Left ventricle myocardium superior (tissue), 1 donor: Measurements from ENCODE around the gene TXNDC12. TPM values are rescaled to one million over a fixed set of nuclear protein-coding genes. Genes with fewer than 3 reads are reported as not detected.
A peak's percentile ranks its signal among the peaks of the same experiment; 100 is the strongest.
"Not testable (repeated sequence)": the region's sequence is repeated elsewhere in the genome, so short reads cannot be mapped to it uniquely, and the experiment has no call there.

Experiments
- ATAC-seq: fragments of 200-7000 bp; cut with Tn5 transposase; one replicate; pipeline ENCODE4 v1.9.1; 2020; ENCODE audit warnings: mild to moderate bottlenecking, moderate library complexity
- DNase-seq: peaks from one replicate; pipeline ENCODE4 v3.0.0-alpha.2; 2020
- intact Hi-C: fragments of 100-400 bp; cut with micrococcal nuclease; formaldehyde crosslinking; loops from one replicate; pipeline ENCODE4 v1.11.0; 2022
- total RNA-seq: library from RNA; stranded (reverse); fragmentation: NEBNext Ultra II Directional; extraction: Animal tissue kit (Norgen Biotek cat#: 25700); gene quantifications from one replicate; pipeline ENCODE4 v1.2.1, GENCODE V29; 2021
- donor health status: DM: no; HTN: yes; CAD: no; lungs with severe emphysema.

Gene TXNDC12
- total RNA-seq, 1 donor from 2014 or later = 18.5 TPM

GRCh38 chr1:52006081-52006553 lies 48.9 kb downstream of the TXNDC12 start:
- intact Hi-C loops, ATAC-seq, DNase-seq: not testable (repeated sequence)

- intact Hi-C loops, DNase-seq: not testable (repeated sequence)
Measured at GRCh38 chr1:52005548-52005947, 49.4 kb downstream of the TXNDC12 start.

GRCh38 chr1:52003877-52004276 lies 51.1 kb downstream of the TXNDC12 start:
- intact Hi-C loops = loop anchor here (5.0 kb wide), 1 partner anchor 107 kb away; no protein-coding TSS in a partner anchor
- ATAC-seq (no peak), DNase-seq (no peak)

More at GRCh38 chr1:52005548-52005947, 49.4 kb downstream of the TXNDC12 start:
- ATAC-seq = not testable (repeated sequence)

- no peak for DNase-seq
- ATAC-seq = peak; percentile 88
- intact Hi-C loops = loop anchor here (5.0 kb wide), 1 partner anchor 105 kb away; no protein-coding TSS in a partner anchor
Measured at GRCh38 chr1:52002038-52002917, 52.7 kb downstream of the TXNDC12 start.

GRCh38 chr1:51998701-51999100 lies 56.3 kb downstream of the TXNDC12 start:
- ATAC-seq = no peak
- intact Hi-C loops = no loop called here

DNA sequence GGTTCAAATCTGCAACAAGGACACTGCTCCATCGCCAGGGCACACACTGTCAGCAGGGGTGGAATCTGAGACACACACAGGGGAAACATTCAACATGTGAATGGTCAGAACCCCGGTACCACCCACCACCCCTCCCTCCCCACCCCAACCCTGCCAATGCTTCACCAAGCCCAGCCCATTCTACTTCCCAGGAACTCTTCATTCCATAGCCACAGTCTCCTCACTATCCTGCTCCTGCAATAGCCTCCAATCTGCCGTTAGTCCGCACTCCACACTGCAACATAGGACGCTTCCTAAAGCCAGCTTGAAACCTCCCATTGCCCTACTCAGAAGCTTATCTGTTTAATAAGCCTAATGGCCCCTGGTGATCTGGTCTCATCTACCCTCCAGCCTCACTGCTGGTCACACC lies 57.0 kb downstream of the TXNDC12 start:
- intact Hi-C loops = no loop called here
- DNase-seq (no peak), ATAC-seq (no peak)

More at GRCh38 chr1:51998701-51999100, 56.3 kb downstream of the TXNDC12 start:
- DNase-seq = no peak

DNA sequence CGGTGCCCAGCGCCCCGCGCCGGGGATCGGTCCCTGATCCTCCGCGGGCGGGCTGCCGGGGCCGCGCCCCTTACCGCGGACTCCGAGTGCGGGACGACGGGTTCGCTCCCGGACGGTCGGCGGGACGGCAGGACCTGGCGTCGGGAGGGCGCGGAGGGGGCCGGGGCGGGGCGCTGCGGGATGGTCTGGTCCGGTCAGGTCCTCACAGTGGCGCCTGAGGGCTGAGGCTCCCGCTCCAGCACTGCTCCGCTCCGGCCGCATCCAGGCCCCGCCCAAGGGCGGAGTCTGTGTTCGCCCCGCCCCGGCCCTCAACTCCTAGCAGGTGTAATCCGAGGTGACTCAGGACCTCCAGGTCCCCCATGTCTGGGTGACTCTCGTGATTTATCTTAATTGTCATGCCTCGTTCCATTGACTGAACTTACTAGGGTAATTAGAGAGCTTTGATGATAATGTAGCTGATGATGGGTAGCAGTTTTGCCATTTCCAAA lies 64.5 kb downstream of the TXNDC12 start, which contains the start of gene RAB3B:
RAB3B (minus strand) TSS at position 223 of the 488 bp plus-strand sequence. CDS start 13,583 bp downstream, outside the sequence.
- ATAC-seq (peak; percentile 73), DNase-seq (peak; percentile 59)
- intact Hi-C loops = no loop called here

- ATAC-seq = no peak
- no peak for DNase-seq
- intact Hi-C loops = no loop called here
Measured at GRCh38 chr1:51989582-51990477, 65.2 kb downstream of the TXNDC12 start.

DNA sequence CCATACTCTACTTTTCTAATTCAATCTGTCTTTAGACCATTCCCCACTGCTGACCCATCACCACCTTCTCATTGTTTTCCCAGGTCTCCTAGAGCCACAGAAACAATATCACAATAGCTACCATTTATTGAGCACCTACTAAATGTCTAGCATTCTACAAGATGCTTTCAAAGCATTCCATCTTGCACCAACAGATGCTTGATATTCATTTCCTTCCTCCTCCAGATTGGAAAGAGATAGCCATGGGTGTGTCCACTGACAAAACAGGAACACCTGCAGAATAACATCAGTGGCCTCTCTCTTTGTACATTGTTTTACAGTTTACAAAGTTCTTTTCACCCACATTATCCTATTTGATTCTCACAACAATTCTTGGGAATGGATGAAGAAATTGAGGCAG lies 66.7 kb downstream of the TXNDC12 start:
- DNase-seq (no peak), ATAC-seq (no peak)
- intact Hi-C loops = no loop called here

- intact Hi-C loops = no loop called here
- DNase-seq = no peak
- ATAC-seq = no peak
Measured at GRCh38 chr1:51986718-51987117, 68.3 kb downstream of the TXNDC12 start.

- intact Hi-C loops = no loop called here
- ATAC-seq (no peak), DNase-seq (no peak)
Measured at GRCh38 chr1:51982161-51982560, 72.8 kb downstream of the TXNDC12 start.

DNA sequence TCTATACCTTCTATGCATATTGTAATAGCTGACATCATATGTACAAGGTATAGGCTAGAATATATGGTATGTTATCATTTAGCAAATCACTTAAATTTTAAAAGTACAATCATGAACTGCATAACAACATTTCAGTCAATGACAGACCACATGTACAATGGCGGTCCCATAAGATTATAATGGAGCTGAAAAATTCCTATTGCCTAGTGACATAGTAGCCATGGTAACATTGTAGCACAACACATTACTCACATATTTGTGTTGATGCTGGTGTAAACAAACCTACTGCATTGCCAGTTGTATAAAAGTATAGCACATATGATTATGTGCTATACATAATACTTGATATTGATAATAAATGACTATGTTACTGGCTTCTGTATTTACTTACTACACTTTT lies 73.4 kb downstream of the TXNDC12 start:
- ATAC-seq = no peak
- intact Hi-C loops = no loop called here

GRCh38 chr1:51978099-51978498 lies 76.9 kb downstream of the TXNDC12 start:
- intact Hi-C loops = no loop called here
- no peak for DNase-seq
- ATAC-seq = no peak

More for the DNA sequence above, 73.4 kb downstream of the TXNDC12 start:
- no peak for DNase-seq

GRCh38 chr1:51976846-51977602 lies 78.0 kb downstream of the TXNDC12 start:
- DNase-seq (no peak), ATAC-seq (no peak)
- intact Hi-C loops = no loop called here

DNA sequence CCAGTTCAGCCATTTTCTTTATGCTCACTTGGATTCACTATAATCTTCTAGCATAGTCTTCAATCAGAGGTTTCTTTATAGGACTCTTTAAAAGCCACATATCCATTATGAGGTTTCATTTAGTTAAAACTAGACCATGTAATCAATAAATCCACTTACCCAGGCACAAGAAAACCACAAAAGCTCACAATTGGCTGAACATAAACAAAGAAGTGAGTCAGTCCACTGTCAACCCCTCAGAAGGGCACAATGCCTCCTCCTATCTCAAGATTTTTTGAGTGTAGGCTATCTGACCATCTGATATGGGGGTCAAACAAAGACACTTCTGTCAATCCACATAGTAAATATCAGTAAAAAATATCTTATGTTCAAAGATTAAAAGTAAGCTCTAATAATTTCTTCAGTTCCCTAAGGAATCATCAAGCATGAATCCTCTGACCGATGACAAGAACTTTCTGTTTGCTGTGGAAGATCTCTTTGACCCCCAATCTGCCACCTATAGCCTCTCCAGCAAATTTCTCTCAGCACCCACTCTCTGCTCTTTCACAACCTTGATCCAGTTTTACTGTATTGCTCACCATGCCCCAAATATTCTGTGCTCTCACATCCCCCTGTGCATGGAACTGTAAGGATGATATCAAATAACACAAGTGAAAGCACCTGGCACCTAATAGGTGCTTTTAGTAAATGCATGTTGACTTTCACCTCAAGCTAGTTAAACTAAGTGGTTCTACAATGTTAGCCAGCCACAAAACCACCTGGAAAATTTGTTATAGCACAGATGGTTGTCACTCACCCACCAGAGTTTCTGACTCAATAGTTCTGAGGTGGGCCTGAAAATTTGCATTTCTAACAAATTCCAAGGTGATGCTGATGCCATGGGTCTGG lies 81.2 kb downstream of the TXNDC12 start:
- no peak for DNase-seq
- ATAC-seq = no peak
- intact Hi-C loops = no loop called here
